ENCODE results near the gene ZNF408.

Gene ZNF408

DNA sequence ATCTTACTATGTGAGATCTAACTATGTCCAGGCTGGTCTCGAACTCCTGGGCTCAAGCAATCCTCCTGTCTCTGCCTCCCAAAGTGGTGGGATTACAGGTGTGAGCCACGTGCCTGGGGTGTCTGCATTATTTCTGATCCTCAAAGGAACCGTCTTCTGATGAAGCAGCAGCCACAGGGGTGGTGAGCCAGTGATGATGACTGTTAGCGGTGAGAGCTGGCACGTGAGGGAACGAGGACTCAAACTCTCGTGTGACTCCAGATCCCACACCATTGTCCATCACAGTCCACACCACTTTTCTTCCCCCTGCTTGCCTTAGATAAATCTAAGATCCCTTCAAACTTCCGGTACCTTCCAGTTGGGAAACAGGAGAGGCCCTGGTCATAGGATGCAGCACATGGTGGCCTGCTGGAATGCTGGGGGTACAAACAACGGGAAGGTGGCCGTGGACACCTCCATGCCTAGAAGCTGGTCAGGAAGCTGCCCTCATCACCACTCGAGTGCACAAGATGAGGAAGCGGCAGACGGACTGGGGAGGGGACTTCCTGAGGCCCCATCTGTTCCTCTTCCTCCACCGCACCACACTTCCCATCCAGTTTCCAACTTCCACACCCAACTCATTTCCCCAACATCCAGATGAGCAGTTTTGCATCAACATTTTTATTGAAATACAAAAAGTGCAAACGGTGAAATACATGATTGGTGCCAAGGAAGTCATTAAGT lies 24.2 kb upstream of the ZNF408 start:
- DNase-seq: no peak

DNA sequence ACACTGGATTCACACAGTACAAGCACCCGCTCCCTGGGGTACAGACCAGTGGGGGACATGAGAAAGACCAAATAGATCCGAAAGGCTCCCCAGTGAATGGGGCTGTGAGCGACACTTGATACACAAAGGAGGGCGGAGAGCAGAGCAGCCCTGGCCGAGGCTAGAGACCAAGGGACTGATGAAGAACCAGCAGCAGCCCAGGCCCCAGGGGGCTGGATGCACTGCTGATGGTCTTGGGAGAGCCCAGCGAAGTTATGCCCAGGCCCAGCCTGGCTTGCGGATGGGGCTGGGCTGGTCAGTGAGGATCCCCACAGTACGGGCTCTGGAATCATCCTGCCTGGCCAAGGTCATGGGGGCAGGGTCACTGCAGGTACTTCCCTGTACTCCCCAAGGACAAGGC lies 23.7 kb upstream of the ZNF408 start:
- no peak for DNase-seq

DNA sequence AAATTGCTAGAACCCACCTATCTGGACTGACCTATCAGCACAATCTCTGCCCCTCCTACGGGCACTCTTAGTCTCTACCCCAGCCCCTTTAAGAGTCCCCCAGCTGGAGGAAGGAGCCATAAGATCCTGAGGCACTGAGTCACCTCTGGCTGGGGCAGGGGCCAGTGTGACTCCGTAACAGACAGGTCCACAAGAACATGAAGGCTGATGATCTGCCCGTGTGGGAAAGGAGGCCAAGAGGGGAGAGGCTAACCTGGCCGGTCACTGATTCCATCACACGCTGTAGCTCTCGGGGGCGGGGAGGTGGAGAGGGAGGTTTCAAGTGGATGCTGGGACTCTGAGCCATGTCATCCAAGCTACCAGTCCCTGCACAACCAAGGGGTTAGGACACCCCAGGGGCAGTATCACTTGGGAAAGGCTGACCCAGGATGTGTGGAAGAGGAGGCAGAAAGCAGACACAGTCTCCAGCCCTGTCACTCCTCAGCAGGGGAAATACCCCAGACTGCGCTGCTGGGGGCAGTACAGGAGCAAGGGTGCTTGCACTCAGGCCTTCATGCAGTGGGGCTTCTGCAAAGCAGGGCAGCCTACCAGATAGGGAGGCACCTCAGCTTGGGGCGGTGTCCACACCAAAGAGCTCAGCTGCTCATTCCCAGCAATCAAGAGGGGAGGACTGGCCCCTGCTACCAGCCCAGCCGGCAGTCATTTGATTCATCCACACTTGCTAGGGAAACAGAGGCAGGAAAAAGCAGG lies 22.7 kb upstream of the ZNF408 start:
- no peak for DNase-seq

DNA sequence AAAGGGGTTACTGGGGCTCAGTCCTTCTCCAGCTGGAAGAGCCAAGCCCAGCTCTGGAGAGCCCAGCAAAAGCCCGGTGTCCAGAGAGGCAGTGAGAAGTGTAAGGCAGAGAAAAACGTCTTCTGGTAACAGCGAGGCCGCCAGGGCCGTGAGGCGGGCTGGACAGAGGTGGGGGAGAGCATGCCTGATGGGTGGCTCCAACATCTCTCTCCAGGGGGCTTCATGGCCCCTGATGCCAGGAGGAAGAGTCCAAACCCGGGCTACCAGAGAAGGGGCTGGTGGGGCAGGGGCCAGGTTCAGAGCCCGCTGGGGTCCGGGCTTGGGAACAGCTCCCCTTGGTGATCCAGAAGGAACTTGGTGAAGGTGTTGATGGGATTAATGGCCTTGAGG lies 22.1 kb upstream of the ZNF408 start:
- no peak for DNase-seq

DNA sequence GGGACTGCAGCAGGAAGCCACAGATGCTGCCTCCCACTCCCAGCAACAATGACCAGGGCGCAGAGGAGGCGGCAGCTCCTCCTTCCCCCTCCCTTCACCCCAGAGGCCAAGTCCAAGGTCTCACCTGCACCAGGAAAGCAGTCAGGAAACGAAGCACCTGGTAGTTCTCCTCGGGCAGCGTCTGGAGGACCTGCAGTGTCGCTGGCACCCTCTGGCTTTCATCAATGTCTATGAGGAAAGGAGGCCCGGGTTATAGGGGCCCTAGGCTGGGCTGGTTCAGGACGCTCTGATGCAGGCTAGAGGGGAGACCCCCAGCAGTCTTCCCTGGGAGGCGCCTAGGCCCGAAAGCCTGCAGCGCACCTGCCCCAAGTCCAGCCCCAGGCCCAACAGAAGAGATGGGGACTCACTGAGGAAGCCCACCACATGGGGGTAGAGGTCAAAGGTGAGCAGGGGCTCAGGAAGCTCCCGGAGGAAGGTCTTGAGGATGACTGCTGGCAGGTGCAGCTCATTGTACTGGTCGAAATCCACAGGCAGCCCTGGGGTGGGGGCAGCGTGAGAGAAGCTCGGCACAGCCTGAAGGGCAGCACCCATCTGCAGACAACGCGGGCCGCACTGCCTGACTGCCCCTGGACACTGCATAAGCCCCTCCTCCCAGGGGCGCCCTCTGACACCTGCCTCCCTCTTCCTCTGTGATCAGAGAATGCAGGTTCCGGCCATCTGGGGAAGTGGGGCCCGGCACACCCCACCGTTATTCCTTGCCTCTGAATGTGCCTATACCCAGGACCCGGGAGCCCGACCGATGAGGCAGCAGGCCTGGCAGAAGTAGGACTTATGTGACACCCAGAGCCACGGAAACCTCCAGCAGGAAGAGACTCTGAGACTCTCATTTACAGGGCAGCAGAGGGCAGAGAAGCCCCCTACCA lies 21.3 kb upstream of the ZNF408 start:
- DNase-seq: no peak

DNA sequence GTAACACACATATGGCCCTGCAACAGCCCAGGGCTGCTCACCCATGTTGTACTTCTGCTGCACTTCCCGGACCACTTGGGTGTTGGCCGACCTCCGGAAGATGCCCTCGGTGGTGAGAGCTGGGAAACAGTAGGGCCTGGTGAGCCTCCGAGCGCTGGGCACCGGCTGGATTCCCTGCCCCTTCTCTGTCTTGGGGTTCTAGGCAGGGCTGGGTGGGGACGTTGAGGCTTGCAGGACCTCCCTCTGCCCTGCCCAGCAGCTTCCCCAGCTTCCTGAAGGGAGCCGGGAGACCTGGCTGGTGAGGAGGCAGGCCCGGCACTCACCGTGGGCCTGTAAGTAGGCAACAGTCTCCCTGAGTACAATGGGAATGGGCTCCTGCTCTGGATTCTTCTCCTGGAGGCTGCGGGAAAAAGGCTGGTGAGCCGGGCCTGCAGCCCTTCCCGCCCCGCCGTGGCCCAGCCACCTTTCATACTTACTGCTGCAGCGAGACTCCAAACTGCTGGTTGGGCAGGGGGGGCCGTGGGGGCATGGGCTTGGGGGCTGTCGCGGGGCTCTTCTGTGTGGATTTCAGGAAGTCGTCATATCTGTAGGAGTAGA lies 20.6 kb upstream of the ZNF408 start:
- DNase-seq: no peak

DNA sequence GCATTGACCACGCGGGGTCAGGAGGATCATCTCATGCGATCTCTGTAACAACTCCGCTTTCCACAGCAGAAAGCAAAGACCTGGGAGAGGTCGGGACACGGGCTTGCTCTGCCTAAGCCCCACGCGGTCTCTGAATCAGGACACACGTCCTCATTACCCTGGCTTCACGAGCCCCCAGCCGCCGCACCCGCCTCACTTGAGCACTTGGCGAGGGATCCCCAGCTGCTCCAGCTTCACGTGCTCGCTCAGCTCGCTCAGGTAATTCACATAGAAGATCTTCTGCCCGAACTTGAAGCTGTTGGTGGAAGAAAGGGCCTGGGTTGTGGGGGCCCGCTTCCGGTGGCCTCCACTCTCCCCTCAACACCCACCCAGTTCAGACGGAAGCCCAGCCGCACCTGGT lies 20.0 kb upstream of the ZNF408 start:
- no peak for DNase-seq

DNA sequence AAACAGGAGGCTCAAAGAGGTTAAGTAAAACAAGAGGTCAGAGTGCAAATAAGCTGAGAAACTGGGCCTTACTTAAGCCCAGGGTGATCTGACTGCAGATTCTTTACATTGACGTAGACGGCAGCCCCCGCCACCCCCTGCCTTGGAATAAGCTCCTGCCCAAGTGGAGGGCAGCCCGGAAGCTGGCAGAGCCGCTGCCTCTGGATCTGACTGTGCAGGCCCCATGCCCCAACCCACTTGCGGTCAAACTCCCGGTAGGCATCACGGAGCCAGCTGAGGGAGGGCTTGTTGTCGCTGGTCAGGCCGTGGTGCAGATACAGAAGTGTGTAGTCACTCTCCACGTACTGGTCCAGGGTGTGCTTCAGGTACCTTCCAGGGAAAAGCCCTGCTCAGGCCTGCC lies 19.0 kb upstream of the ZNF408 start:
- DNase-seq: no peak

DNA sequence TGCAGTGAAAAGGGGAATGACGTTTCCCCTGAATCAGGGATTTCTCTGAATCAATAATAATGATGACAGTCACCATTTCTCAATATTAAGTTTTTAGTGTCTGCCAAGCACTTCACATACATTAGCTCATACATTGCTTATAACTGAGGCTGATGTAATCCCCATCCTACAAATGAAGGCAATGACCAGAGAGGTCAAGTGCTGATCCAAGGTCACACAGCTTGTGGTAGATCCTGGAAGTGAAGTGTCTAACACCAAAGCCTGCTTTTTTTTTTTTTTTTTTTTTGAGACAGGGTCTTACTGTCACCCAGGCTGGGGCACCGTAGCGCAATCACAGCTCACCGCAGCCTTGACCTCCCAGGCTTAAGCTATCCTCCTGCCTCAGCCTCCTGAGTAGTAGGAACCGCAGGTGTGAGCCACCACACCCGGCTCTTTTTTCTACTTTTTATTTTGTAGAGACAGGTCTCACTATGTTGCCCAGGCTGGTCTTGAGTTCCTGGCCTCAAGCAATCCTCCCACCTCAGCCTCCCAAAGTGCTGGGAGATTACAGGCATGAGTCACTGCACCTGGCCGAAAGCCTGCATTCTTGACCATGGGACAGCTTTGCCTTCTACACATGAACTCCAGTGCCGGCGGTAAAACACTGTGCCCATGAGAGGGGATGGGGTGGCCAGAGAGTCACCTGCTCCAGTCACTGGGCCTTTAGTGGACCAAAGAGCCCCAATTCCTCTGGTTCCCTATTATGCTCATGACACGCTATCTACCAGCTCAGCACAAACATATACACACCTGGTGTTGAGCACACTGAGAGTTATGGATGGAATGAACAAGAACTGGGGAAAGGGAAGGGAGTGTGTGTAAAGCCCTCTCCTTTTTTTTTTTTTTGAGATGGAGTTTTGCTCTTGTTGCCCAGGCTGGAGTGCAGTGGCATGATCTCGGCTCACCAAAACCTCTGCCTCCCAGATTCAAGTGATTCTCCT lies 17.8 kb upstream of the ZNF408 start:
- no peak for DNase-seq

DNA sequence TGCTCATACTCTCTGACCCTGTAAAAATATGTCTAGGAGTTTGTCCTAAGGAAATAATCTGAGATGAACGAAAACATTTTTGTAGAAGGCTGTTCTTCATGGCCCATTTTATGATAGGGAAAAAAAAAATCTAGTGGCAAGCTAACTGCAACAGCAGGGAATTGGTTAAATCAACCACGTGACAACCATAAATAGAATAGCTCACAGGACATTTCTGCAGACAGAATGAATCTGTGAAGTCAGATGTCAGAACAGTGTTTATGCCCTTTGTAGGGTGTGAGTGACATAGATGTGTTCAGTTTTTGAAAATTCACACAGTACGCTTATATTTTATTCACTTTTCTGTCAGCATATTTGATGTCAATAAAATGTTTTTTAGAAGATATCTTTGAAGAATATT lies 16.5 kb upstream of the ZNF408 start:
- no peak for DNase-seq

DNA sequence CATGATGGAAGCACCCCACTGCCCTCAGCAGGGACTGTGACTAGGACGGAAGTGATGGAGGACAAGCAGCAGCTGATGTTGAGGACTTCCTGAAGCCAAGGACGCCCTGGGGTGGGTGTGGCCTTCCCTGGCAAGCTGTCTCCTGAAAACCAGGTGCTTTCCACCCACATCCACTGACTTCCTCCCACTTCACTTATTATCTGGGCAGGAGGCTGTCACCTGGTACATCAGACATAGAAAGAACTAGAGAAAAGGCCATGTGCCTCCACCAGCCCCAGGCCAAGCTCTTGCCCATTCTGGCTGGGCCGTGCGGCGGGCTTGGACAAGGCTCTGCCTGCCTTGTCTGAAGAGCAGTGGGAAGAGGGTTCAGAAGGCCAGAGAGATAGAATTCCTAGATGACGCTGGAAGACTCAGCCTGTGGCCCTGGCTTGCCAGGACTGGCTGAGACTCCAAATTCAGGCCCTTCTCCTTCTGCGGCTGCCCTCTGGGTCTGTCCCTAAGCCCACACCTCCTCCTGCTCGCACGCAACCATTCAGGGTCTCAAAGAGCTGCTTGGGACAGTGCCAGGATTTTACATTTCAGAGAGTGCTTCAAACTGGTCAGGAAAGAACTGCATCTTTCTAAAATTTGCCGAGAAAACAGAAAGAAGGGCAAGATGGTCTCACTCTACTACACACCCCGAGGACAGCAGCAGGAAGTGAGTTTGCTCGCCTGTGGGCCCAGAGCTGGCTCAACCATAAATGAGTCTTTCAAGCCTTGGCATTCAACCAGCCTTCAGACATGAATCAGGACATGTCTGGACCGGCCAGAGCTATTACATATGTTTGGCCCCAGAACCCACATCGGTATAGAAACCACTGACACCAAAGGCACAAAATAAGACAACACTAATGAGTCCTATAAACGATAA lies 13.7 kb upstream of the ZNF408 start:
- DNase-seq: no peak

DNA sequence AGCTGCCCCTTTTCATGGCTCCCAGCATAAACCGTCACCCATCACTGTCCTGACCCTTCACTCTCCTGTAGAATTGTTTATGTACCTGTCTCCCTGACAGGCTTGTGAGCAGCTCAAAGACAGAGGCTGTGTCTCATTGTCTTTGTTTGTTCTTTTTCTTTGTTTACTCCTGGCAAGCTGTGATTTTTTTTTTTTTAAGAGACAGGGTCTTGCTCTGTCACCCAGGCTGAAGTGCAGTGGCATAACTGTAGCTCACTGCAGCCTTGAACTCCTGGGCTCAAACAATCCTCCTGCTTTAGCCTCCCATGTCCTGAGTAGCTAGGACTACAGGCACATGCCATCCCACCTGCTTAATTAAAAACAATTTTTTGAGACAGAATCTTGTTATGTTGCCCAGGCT lies 10.1 kb upstream of the ZNF408 start:
- DNase-seq: no peak

DNA sequence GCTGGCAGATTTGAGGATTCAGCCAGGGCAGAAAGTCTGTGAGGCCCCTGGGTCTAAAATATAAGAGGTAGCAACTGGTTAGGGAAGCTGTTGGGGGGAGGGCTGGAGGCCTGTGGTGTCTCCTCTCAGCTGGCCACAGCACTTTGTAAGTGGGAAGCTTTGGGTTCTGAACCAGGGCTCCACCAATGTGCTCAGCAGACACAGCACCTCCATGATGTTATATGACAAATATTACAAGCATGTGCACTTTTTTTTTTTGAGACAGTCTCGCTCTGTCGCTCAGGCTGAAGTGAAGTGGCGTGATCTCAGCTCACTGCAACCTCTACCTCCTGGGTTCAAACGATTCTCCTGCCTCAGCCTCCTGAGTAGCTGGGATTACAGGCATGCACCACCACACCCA lies 8.4 kb upstream of the ZNF408 start:
- no peak for DNase-seq

DNA sequence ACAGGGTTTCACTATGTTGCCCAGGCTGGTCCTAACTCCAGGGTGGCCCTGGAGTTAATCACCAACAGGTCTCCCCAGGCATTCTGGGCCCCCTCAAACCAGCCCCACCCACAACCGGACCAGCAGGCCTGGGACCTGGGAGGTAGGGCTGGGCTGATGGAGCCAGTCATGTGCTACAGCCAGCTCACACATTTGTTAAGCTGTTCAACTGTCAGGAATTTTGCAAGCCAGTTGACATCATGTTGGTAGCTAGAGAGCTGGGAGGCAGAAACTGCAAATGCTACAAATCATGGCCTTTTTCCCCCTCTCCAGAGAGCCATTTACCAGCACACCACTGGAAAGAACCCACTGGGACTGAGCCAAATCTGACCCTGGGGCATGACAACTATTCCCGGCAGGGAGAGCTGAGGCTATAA lies 7.2 kb upstream of the ZNF408 start:
- DNase-seq: no peak

DNA sequence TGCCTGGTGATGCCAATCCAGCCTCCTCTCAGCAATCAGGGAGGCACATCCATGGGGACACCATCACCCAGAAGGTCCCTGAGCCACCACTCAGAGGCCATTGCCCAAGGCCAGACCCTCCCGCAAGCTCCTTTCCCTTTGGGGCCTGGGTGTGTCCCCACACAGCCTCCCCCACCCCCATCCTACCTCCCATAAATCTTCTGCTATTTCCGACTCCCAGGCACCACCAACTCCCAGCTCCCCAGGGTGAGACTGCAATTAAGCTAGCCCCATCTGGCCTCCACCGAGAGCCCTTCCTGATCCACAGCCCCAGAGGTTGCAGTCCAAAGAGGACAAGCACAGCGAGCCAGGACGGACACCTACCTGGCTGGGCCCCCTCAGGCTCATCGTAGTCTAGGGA lies 6.8 kb upstream of the ZNF408 start:
- DNase-seq: no peak

DNA sequence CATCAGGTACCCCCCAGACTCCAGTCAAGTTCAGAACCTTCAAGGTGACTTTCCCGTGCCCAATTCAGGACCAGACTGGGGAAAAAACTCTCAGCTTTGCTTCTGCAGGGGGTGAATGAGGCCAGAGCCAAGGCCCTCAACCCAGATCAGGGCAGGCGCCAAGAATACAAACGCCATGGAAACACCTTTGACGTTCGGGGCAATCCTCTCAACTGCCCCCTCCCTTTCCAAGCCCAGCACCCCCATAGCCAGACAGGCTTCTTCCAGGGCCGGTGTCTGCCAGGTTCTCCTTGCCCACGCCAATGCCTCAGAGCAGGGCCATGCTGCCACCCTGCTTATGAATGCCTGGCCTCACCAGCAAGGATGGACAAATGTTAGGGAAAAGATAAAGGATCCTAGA lies 6.2 kb upstream of the ZNF408 start:
- no peak for DNase-seq

DNA sequence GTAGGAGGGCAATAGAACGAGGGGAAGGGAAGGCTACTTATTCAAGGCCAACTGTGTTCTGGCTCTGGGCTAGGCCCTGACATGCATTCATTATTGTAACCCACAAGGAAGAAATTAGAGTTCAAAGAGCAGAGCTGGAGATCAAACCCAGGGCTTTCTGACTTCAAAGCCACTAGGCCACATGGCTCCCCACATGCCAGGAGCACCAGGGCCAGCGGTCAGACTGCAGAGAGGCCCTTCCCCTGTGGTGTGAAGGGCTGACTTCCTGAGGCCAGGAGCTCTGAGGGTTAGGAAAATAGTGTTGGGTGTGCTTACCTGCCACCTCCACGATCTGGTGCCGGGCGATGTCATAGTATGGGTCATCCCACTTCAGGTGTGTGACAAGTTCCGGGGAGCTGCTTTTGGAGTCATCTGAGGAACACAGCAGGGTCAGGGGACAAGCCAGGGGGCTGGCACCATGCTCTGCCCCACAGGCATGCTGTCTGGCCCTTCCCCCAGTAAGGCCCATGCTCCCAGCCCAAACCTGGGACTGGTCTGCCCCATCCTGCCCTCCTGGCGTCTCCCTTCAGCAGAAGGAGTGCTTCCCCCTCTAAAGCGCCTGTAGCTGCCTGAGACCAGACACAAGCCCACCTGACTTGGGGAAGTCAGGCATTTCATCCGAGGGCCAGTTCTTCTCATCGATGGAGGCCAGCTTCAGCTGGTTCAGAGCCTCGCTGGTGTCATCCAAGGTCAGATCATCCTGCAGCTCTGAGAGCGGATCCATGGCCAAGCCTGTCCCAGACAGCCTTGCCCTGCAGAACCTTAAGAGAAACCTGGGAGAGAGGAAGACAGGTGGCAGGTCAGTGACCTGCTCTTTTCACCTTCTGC lies 5.3 kb upstream of the ZNF408 start:
- DNase-seq: no peak

DNA sequence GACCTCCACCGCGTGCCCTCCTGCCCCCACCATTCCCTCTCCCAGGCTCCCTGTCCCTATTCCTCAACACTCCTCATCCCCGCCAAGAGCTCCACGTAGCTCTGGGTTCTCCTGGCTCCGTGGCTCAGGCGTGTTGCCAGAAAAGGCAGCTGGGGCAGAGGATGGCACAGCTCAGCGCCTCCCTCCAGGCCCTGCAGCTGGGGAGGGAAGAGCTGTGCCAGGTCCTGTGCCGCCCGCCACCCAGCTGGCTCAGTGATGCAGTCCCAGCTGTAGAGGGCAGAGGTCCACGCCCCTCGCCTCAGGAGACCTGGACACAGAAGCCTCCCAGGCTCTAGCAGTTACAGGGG lies 4.6 kb upstream of the ZNF408 start:
- no peak for DNase-seq

DNA sequence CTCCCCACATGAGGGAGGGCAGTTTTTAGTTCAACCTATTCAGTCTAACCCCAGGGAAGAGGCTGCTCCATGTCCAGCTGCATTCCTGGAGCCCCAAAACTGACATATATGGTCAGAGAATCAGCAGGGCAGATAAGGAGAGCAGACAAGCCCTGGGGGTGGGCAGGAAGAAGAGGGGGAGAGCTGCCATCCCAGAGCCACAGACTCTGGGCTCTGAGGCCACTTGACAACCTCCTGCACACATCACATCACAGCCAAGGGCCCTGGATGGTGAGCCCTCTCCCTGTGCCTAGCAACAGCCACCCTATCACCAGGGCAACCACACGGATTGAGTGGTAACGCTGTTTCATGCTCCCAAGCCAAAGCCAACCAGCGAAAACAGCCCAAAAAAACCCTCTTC lies 3.5 kb upstream of the ZNF408 start:
- DNase-seq: no peak

DNA sequence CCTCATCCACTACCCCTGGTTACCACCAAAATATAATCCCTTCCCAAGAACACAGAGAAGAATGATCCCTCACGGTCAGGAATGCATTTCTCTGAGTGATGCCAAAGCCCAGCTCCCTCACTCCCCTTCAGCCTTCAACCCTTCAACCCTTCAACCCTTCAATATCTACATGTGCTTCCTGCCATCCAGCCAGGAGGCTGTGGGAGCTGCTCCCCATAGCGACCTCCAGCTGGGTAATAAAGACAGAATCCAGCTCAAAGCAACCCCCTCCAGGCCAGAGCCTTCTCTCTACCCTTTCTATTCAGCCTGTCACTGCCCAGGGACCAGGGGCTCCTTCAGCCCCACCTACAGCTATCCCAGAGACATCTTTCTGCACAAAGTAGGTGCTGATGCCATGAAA lies 3.1 kb upstream of the ZNF408 start:
- DNase-seq: no peak
